Measurements from ENCODE around the gene PLD4.

DNA sequence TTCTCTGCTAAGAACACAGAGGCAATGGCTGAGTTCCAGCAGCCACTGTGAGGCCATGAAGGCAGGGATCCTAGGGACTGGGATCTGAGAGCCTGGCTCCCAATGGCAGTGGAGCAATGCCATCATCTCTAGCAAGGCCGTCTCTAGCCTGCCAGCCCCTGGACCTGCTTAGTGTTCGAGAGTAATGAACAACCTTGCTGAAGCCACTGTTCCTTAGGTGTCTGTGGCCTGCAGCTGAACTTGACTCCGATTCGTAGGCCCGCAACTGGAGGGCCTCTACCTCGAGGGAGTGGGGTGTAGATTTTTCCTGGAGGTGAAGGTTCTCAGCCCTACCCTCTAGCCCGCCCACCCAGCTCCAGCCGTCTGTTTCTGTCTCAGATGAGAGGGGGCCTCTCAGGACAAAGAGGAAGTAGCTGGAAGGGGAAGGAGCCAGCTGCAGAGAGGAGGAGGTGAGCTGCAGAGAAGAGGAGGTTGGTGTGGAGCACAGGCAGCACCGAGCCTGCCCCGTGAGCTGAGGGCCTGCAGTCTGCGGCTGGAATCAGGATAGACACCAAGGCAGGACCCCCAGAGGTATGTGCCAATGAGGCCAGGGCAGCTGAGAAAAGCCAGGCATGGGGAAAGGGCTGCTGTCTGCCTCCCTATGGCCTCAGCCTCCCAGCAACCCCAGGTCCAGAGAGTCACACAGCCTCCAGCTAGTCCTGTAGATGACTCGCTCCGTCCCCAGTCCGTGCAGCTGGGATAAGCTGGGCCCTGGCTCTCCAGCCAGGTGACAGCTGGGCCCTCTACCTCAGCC lies at the start of gene PLD4:
- no peak for TF ChIP-seq CEBPB (tag; IDR thresholded peaks at IDR 0.05)
- TF ChIP-seq, protein P1, sequence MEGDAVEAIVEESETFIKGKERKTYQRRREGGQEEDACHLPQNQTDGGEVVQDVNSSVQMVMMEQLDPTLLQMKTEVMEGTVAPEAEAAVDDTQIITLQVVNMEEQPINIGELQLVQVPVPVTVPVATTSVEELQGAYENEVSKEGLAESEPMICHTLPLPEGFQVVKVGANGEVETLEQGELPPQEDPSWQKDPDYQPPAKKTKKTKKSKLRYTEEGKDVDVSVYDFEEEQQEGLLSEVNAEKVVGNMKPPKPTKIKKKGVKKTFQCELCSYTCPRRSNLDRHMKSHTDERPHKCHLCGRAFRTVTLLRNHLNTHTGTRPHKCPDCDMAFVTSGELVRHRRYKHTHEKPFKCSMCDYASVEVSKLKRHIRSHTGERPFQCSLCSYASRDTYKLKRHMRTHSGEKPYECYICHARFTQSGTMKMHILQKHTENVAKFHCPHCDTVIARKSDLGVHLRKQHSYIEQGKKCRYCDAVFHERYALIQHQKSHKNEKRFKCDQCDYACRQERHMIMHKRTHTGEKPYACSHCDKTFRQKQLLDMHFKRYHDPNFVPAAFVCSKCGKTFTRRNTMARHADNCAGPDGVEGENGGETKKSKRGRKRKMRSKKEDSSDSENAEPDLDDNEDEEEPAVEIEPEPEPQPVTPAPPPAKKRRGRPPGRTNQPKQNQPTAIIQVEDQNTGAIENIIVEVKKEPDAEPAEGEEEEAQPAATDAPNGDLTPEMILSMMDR (IDR thresholded peaks at IDR 0.05 in 2 of 3, conservative IDR thresholded peaks at IDR 0.05 in 1 of 3; ENCODE audit: insufficient read depth in 2 of 3, low read depth in 1 of 3, low read length in 3 of 3) = no peak
- TF ChIP-seq YY1 (IDR thresholded peaks at IDR 0.05; ENCODE audit: borderline replicate concordance in 1 of 3, control insufficient read depth in 1 of 3, extremely low read depth in 1 of 3, insufficient read depth in 3 of 3, insufficient read length in 1 of 3, insufficient replicate concordance in 2 of 3, low read depth in 1 of 3, low read length in 2 of 3) = no peak
- no peak for TF ChIP-seq ZNF444 (CRISPR knock-in tag; IDR thresholded peaks at IDR 0.05)
- no peak for TF ChIP-seq RBM22 (IDR thresholded peaks at IDR 0.05; ENCODE audit: low read depth, low read length, poor library complexity, severe bottlenecking)
- TF ChIP-seq POLR2A (conservative IDR thresholded peaks at IDR 0.05) = no peak
- TF ChIP-seq PTBP1 (IDR thresholded peaks at IDR 0.05; ENCODE audit: low read depth, low read length) = no peak
- TF ChIP-seq EZH2 (IDR thresholded peaks at IDR 0.05; ENCODE audit: borderline replicate concordance, low read depth, low read length) = no peak
- TF ChIP-seq NFATC3 (IDR thresholded peaks at IDR 0.05) = no peak
- TF ChIP-seq ZNF57 (CRISPR knock-in tag; IDR thresholded peaks at IDR 0.05) = no peak
- no peak for TF ChIP-seq PCBP2 (IDR thresholded peaks at IDR 0.05; ENCODE audit: low read depth, low read length, poor library complexity, severe bottlenecking)
- TF ChIP-seq POLR2AphosphoS5 (IDR thresholded peaks at IDR 0.05; ENCODE audit: control insufficient read depth, insufficient read depth, low read depth, low read length) = no peak
- TF ChIP-seq, protein P2, sequence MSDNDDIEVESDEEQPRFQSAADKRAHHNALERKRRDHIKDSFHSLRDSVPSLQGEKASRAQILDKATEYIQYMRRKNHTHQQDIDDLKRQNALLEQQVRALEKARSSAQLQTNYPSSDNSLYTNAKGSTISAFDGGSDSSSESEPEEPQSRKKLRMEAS (CRISPR knock-in tag; IDR thresholded peaks at IDR 0.05) = no peak
